ENCODE data around the gene NRXN3.
"Not testable (repeated sequence)": the region's sequence is repeated elsewhere in the genome, so short reads cannot be mapped to it uniquely, and the experiment has no call there.

NRXN3 gene

GRCh38 chr14:79767251-79767650, 1597.1 kb downstream of the NRXN3 start:
- H3K4me3 ChIP-seq (ENCODE audit: low read depth, low read length): no peak overlapping the region
- TF ChIP-seq CTCF (IDR thresholded peaks at IDR 0.05; ENCODE audit: low read depth, low read length): no peak

- not testable (repeated sequence) for H3K4me3 ChIP-seq (ENCODE audit: low read depth, low read length)
Observed at GRCh38 chr14:79767721-79768120, 1597.5 kb downstream of the NRXN3 start.

GRCh38 chr14:79781882-79782281, 1611.7 kb downstream of the NRXN3 start:
- no peak overlapping the region for H3K4me3 ChIP-seq (ENCODE audit: low read depth, low read length)
- TF ChIP-seq CTCF (IDR thresholded peaks at IDR 0.05; ENCODE audit: low read depth, low read length): no peak

- no peak for TF ChIP-seq CTCF (IDR thresholded peaks at IDR 0.05; ENCODE audit: low read depth, low read length)
- no peak overlapping the region for H3K4me3 ChIP-seq (ENCODE audit: low read depth, low read length)
Observed at GRCh38 chr14:79783041-79783440, 1612.9 kb downstream of the NRXN3 start.

DNA sequence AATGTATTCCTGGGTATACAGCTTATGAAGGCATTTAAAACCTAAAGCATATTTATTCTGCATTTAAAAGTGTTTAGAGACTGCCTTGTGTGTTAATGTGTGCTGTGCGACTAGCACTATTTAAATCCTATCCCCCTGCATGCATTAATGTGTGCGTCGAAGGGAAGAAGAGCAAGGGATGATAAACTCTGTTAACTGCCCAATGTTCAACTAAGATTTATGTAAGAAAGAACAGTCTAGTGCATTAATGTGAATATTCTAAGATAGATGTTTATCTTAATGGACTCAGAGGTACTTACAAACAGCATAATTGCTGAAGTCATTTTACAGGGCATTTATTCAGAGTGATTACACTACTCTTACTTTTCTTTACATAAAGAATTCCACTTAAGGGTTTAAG, 1616.3 kb downstream of the NRXN3 start:
- H3K4me3 ChIP-seq (ENCODE audit: low read depth, low read length): no peak overlapping the region
- no peak for TF ChIP-seq CTCF (IDR thresholded peaks at IDR 0.05; ENCODE audit: low read depth, low read length)

GRCh38 chr14:79788346-79788745, 1618.2 kb downstream of the NRXN3 start:
- TF ChIP-seq CTCF (IDR thresholded peaks at IDR 0.05; ENCODE audit: low read depth, low read length): no peak
- no peak overlapping the region for H3K4me3 ChIP-seq (ENCODE audit: low read depth, low read length)

DNA sequence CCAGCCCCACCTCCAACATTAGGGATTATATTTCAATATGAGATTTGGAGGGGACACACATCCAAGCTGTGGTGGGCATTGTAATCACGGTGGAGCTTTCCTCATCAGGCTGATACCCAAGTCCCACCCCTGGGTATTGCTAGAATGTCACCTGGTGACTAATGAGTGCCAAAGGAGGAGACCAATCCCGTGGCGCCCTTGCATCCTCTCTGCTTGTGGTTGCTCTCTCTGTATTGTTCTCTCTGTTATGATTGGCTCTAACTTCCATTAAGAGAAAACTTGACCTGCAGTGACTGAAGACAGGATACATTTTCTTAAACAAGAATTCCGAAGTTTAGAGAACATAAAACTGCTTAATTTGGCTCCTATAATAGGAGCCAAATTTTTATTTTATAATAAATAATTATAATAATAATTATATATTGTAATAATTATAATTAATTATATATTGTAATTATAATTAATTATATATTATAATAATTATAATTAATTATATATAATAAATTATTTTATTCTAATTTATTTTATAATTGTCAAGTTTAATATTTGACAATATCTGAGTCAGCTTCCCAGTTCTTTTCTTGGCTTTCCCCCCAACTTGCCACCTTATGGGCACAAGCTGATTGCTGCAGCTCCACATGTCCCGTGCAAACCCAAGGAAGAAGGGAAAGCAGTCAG, 1621.0 kb downstream of the NRXN3 start:
- H3K4me3 ChIP-seq (ENCODE audit: low read depth, low read length): no peak overlapping the region
- TF ChIP-seq CTCF (IDR thresholded peaks at IDR 0.05; ENCODE audit: low read depth, low read length): no peak

- no peak for TF ChIP-seq CTCF (IDR thresholded peaks at IDR 0.05; ENCODE audit: low read depth, low read length)
- no peak overlapping the region for H3K4me3 ChIP-seq (ENCODE audit: low read depth, low read length)
Observed at GRCh38 chr14:79802093-79802492, 1631.9 kb downstream of the NRXN3 start.

Data from WI38 (cell line).